ENCODE measurements around the gene NANP. TPM values are rescaled to one million over a fixed set of nuclear protein-coding genes. Genes with fewer than 3 reads are reported as not detected.
"Not testable (repeated sequence)": the region's sequence is repeated elsewhere in the genome, so short reads cannot be mapped to it uniquely, and the experiment has no call there.

Gene NANP
- total RNA-seq, 1 donor from 2014 or later, result 5.0 TPM

DNA sequence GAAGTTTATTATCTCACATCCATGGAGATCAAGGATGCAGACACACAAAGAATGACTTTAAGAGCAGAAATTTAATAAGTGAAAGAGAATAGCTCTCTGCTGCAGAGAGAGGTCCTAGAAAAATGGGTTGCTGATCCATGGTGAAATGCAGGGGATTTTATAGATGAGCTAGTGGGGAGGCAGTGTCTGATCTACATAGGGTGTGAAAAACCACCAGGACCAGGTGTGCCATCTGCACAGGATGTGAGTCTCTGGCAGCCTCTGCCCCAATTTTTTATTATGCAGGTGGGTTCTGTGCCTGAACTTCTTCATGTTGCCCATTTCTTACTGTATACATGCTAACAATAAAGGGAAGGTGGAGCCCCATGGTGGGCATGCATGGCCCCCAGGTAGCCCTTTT is 19.9 kb upstream of the NANP start:
- Histone ChIP-seq H3K9me3 (ENCODE audit: insufficient read depth, low read depth, low read length) (no peaks in the 10 kb centered on the region), H3K9ac (ENCODE audit: low read length) (no peak overlapping the region), H3K36me3 (ENCODE audit: insufficient read depth, low read length) (no peaks in the 10 kb centered on the region), H2AFZ (ENCODE audit: low read depth, low read length) (no peak overlapping the region), H3K4me1 (ENCODE audit: insufficient read depth, low read length) (no peaks in the 10 kb centered on the region), H4K20me1 (ENCODE audit: insufficient read depth, low read length) (no peaks in the 10 kb centered on the region), H3K27ac (ENCODE audit: low read depth, low read length) (no peak overlapping the region), H3K4me2 (ENCODE audit: low read length) (no peak overlapping the region), H3K27me3 (ENCODE audit: insufficient read depth, low read length) (no peaks in the 10 kb centered on the region), H3K79me2 (ENCODE audit: insufficient read depth, low read length) (no peaks in the 10 kb centered on the region), H3K4me3 (ENCODE audit: insufficient read depth, low read depth, low read length) (no peak overlapping the region)
- DNase-seq (ENCODE audit: low read depth) (no peak), FAIRE-seq (no peak)
- Mint-ChIP-seq H3K4me1 (ENCODE audit: low read depth, unreplicated experiment) (no peaks in the 10 kb centered on the region), H3K9me3 (ENCODE audit: unreplicated experiment) (peaks cover 4% of the 10 kb centered on the region), H3K4me3 (ENCODE audit: unreplicated experiment) (no peak overlapping the region), H3K27ac (ENCODE audit: unreplicated experiment) (no peak overlapping the region), H3K36me3 (ENCODE audit: low read depth, unreplicated experiment) (peaks cover 11% of the 10 kb centered on the region), H3K27me3 (ENCODE audit: low read depth, unreplicated experiment) (no peaks in the 10 kb centered on the region)
- no peak for TF ChIP-seq EZH2 (IDR thresholded peaks at IDR 0.05; ENCODE audit: insufficient read depth, low read length)
- TF ChIP-seq CTCF (IDR thresholded peaks at IDR 0.05; ENCODE audit: insufficient read depth, low read depth, low read length), result no peak

DNA sequence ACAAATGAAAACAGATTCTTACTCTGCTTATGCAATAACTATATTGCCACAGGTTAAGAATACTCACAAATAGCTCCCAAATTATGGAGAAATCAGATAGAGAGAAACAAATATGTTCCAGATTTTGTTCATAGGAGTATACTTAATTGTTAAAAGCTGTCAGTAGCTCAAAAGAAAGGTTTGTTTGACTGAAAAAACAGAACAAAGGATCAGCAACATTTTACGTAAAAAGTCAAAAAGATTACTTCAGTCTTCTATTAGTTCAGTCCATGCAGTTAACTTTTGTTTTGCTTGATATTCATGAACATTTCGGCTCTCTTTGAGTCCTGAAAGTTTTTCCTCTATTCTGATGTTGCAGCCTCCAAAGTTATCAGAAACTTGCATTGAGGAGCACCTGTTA is 13.4 kb upstream of the NANP start:
- H3K9me3 ChIP-seq (ENCODE audit: insufficient read depth, low read depth, low read length), result no peaks in the 10 kb centered on the region
- no peak overlapping the region for H3K4me3 ChIP-seq (ENCODE audit: insufficient read depth, low read depth, low read length)
- no peak overlapping the region for H3K9ac ChIP-seq (ENCODE audit: low read length)
- H4K20me1 ChIP-seq (ENCODE audit: insufficient read depth, low read length), result no peaks in the 10 kb centered on the region
- no peaks in the 10 kb centered on the region for H3K4me1 ChIP-seq (ENCODE audit: insufficient read depth, low read length)
- Mint-ChIP-seq H3K36me3 (ENCODE audit: low read depth, unreplicated experiment) (peaks cover 18% of the 10 kb centered on the region), H3K4me3 (ENCODE audit: unreplicated experiment) (no peak overlapping the region), H3K27me3 (ENCODE audit: low read depth, unreplicated experiment) (no peaks in the 10 kb centered on the region), H3K27ac (ENCODE audit: unreplicated experiment) (no peak overlapping the region), H3K4me1 (ENCODE audit: low read depth, unreplicated experiment) (no peaks in the 10 kb centered on the region), H3K9me3 (ENCODE audit: unreplicated experiment) (peaks cover 5% of the 10 kb centered on the region)
- no peaks in the 10 kb centered on the region for H3K27me3 ChIP-seq (ENCODE audit: insufficient read depth, low read length)
- no peak for DNase-seq (ENCODE audit: low read depth)
- H2AFZ ChIP-seq (ENCODE audit: low read depth, low read length), result no peak overlapping the region
- no peak overlapping the region for H3K4me2 ChIP-seq (ENCODE audit: low read length)
- TF ChIP-seq EZH2 (IDR thresholded peaks at IDR 0.05; ENCODE audit: insufficient read depth, low read length) (no peak), CTCF (IDR thresholded peaks at IDR 0.05; ENCODE audit: insufficient read depth, low read depth, low read length) (no peak)
- no peak overlapping the region for H3K27ac ChIP-seq (ENCODE audit: low read depth, low read length)
- FAIRE-seq, result no peak
- H3K79me2 ChIP-seq (ENCODE audit: insufficient read depth, low read length), result no peaks in the 10 kb centered on the region
- H3K36me3 ChIP-seq (ENCODE audit: insufficient read depth, low read length), result no peaks in the 10 kb centered on the region

DNA sequence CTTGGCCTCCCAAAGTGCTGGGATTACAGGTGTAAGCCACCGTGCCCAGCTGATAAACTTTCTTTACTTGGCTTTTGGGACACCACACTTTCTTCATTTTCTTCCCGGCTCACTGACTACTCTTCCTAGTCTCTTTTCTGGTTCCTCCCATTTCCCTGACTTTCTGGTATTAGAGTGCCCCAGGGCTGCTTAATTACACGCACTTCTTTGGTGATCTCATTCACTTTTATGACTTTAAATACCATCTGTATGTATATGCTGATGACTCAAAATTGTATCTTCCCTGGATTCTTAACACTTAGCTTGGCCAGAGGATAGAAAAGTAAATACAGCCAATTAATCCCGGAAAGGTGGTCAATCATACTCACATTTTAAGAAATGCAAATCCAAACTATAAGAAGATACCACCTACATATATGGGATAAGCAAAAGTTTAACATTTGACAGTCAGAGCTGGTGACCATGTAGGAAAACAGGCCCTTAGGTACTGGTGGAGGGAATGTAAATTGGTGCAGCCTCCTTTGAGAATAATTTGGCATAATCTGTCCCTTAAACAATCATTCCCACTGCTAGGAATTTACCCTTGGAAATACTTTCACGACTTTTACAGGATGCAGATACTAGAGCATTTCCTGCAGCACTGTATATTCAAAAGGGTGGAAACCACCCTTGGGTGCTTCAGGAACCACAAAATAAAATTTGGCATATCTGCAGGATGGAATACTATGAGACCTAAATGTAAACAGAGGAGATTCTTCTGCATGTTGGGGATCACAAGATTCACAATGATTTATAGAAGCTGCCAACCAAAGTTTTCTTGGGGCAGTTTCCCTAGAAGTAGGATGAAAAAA is 9.4 kb upstream of the NANP start:
- H3K36me3 ChIP-seq (ENCODE audit: insufficient read depth, low read length), result no peaks in the 10 kb centered on the region
- H3K27ac Mint-ChIP-seq (ENCODE audit: unreplicated experiment), result no peak overlapping the region
- peaks cover 18% of the 10 kb centered on the region for H3K36me3 Mint-ChIP-seq (ENCODE audit: low read depth, unreplicated experiment)
- no peaks in the 10 kb centered on the region for H3K9me3 ChIP-seq (ENCODE audit: insufficient read depth, low read depth, low read length)
- H3K79me2 ChIP-seq (ENCODE audit: insufficient read depth, low read length), result no peaks in the 10 kb centered on the region
- no peak overlapping the region for H3K4me3 Mint-ChIP-seq (ENCODE audit: unreplicated experiment)
- no peak overlapping the region for H3K27ac ChIP-seq (ENCODE audit: low read depth, low read length)
- FAIRE-seq (no peak), DNase-seq (ENCODE audit: low read depth) (no peak)
- no peaks in the 10 kb centered on the region for H3K27me3 Mint-ChIP-seq (ENCODE audit: low read depth, unreplicated experiment)
- no peak overlapping the region for H3K9ac ChIP-seq (ENCODE audit: low read length)
- H4K20me1 ChIP-seq (ENCODE audit: insufficient read depth, low read length), result no peaks in the 10 kb centered on the region
- peaks cover 7% of the 10 kb centered on the region for H3K9me3 Mint-ChIP-seq (ENCODE audit: unreplicated experiment)
- no peak overlapping the region for H2AFZ ChIP-seq (ENCODE audit: low read depth, low read length)
- no peaks in the 10 kb centered on the region for H3K4me1 Mint-ChIP-seq (ENCODE audit: low read depth, unreplicated experiment)
- H3K4me2 ChIP-seq (ENCODE audit: low read length), result no peak overlapping the region
- no peaks in the 10 kb centered on the region for H3K27me3 ChIP-seq (ENCODE audit: insufficient read depth, low read length)
- H3K4me3 ChIP-seq (ENCODE audit: insufficient read depth, low read depth, low read length), result no peak overlapping the region
- no peak for TF ChIP-seq EZH2 (IDR thresholded peaks at IDR 0.05; ENCODE audit: insufficient read depth, low read length)
- no peak for TF ChIP-seq CTCF (IDR thresholded peaks at IDR 0.05; ENCODE audit: insufficient read depth, low read depth, low read length)
- no peaks in the 10 kb centered on the region for H3K4me1 ChIP-seq (ENCODE audit: insufficient read depth, low read length)

GRCh38 chr20:25630615-25631014 is 6.8 kb upstream of the NANP start:
- H3K27ac Mint-ChIP-seq (ENCODE audit: unreplicated experiment); H3K36me3 ChIP-seq (ENCODE audit: insufficient read depth, low read length); H3K27me3 Mint-ChIP-seq (ENCODE audit: low read depth, unreplicated experiment); H2AFZ ChIP-seq (ENCODE audit: low read depth, low read length); DNase-seq (ENCODE audit: low read depth); H3K36me3 Mint-ChIP-seq (ENCODE audit: low read depth, unreplicated experiment); H3K27me3 ChIP-seq (ENCODE audit: insufficient read depth, low read length); H3K9ac ChIP-seq (ENCODE audit: low read length); H3K4me1 Mint-ChIP-seq (ENCODE audit: low read depth, unreplicated experiment); H3K9me3 Mint-ChIP-seq (ENCODE audit: unreplicated experiment); H3K9me3 ChIP-seq (ENCODE audit: insufficient read depth, low read depth, low read length); H3K4me3 ChIP-seq (ENCODE audit: insufficient read depth, low read depth, low read length); FAIRE-seq; H3K27ac ChIP-seq (ENCODE audit: low read depth, low read length); H4K20me1 ChIP-seq (ENCODE audit: insufficient read depth, low read length); H3K4me1 ChIP-seq (ENCODE audit: insufficient read depth, low read length); H3K4me2 ChIP-seq (ENCODE audit: low read length); H3K4me3 Mint-ChIP-seq (ENCODE audit: unreplicated experiment); H3K79me2 ChIP-seq (ENCODE audit: insufficient read depth, low read length): not testable (repeated sequence)
